HCEC 1CT (cell line): ENCODE measurements around the gene ATP6V0E1.

Experiments
- DNase-seq: peaks from one replicate; pipeline ENCODE4 v3.0.0-alpha.2; 2017

The ATP6V0E1 gene

GRCh38 chr5:172983542-172984243 is at the start of gene ATP6V0E1:
Gene ATP6V0E1 (plus strand): TSS chr5:172983771. CDS start chr5:172983861, 90 bp downstream.
- DNase-seq: peak; percentile 94

DNA sequence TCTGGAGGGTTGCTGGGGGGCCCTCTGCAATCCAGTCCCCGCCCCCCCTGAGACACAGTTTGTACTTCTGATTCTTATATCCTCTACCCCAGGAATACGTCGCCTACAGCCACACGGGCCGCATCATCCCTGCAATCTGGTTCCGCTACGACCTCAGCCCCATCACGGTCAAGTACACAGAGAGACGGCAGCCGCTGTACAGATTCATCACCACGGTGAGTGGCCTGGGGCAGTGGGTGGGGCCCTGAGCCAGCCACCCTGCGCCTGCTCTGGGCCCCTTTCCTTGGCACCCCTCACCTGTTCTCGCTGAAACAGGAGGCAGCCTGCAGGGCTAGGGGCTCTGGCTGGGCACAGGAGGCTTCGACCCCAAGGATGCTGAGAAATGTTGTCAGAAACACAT is 48.5 kb upstream of the ATP6V0E1 start:
- no peak for DNase-seq

DNA sequence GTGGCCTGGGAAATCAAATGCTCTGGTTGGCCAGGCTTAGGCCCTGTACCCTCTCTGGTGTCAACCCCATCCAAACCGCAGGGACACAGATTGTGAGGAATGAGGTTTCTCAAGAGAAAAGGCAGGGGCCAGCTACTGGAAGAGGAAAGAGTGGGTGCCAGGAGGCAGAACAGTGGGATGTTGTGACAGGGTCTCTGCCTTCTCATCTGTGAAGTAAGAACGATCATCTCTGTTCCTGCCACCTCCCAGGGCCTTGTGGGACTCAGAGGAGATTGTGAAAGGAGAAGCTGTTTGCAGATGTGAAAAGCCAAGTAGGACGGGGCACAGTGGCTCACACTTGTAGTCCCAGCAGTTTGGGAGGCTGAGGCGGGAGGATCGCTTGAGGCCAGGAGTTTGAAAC is 47.2 kb upstream of the ATP6V0E1 start:
- DNase-seq: no peak

- peak; percentile 27 for DNase-seq
Observed at GRCh38 chr5:172939071-172939470, 44.5 kb upstream of the ATP6V0E1 start.

GRCh38 chr5:172939611-172940267 is 43.8 kb upstream of the ATP6V0E1 start:
- DNase-seq: no peak

- DNase-seq: no peak
Observed at GRCh38 chr5:172940268-172941066, 43.1 kb upstream of the ATP6V0E1 start.

DNA sequence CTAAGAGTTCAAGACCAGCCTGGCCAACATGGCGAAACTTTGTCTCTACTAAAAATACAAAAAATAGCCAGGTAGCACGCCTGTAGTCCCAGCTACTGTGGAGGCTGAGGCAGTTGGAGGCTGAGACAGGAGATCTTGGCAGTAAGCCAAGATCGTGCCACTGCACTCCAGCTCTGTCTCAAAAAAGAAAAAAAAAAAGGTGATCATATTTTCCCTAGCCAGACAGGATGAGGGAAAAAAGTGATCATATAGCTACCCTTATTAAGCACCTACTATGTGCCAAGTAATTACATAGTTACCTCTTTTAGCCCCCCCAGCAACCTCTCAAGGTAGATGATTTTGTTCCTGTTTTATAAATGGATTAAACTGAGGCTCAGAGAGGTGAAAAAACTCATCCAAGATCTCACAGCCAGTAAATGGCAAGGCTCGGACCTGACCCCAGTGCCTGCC is 42.5 kb upstream of the ATP6V0E1 start:
- no peak for DNase-seq

- no peak for DNase-seq
Observed at GRCh38 chr5:172942556-172942955, 41.0 kb upstream of the ATP6V0E1 start.

DNA sequence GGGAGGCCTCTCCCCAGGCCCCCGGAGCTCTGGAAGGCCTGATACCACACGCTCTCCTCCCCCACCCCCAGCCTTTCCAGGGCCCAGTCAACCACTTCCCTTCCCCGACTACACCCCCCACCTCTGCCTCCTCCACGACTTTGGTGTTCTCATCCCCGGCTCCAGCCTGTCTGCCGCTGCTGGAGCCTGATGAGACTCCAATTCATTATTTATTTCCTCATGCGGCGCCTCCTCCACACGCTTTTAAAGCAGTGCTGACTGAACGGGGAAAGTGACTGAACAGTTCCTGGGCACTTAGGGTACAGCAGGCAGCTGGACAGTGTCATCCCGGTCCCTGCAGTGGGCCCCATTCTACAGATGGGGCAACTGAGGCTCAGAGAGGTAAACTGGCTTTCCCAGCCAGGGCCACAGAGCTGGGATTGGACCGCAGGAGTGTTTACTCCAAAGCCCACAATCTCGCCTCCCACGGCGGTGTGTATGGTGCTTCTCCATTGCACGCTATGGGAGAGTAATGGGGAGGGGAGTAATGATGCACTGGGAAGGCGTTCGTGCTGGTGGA is 40.2 kb upstream of the ATP6V0E1 start:
- DNase-seq: no peak

GRCh38 chr5:172943906-172944305 is 39.7 kb upstream of the ATP6V0E1 start:
- no peak for DNase-seq

GRCh38 chr5:172944741-172945140 is 38.8 kb upstream of the ATP6V0E1 start:
- no peak for DNase-seq

- DNase-seq: no peak
Observed at GRCh38 chr5:172945151-172945550, 38.4 kb upstream of the ATP6V0E1 start.

DNA sequence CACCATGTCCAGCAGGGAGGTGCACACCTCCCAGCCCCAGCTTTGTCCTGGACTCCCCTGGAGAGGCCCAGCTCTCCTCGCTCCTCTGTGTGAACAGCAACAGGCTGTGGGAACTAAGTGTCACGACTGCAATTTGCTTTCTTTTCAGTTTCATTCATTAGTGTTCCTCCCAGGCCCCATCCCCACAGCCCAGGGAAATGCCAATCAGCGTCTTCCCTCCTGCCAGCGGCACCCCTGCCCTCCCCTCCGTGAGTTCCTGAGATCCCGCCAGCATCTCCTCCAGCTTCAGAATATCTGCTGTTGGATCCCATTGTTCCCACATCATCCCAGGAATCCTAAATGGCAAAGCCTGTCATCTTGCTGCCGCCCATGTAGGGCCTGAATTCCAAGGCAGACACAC is 37.4 kb upstream of the ATP6V0E1 start:
- no peak for DNase-seq

- no peak for DNase-seq
Observed at GRCh38 chr5:172949426-172949825, 34.1 kb upstream of the ATP6V0E1 start.

GRCh38 chr5:172950176-172950965 is 33.2 kb upstream of the ATP6V0E1 start:
- DNase-seq: no peak

- no peak for DNase-seq
Observed at GRCh38 chr5:172951371-172952033, 32.1 kb upstream of the ATP6V0E1 start.

DNA sequence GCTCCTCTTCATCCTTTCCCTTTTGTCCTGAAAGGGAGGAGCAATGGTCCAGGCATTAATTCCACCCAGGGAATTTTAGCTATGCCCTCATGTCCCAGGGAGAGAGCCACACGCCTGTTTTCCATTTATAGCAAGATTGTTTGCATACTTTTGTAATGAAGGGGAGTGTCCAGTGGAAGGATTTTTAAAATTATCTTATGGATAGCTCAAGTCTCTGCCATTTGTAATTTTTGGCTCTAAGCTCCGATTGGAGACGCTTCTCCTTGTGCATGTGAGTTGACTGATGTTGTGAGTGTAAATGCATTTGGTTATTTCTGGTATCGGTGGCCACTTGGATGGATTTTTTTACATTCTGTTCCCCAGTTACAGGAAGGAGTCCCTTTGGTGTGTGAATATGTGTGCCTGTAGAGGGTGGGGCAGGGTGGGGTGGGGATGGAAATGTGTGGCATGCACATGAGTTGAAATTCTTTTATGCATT is 31.5 kb upstream of the ATP6V0E1 start:
- DNase-seq: peak; percentile 44

GRCh38 chr5:172953776-172954675 is 29.5 kb upstream of the ATP6V0E1 start:
- peak; percentile 77 for DNase-seq

GRCh38 chr5:172954751-172955159 is 28.8 kb upstream of the ATP6V0E1 start:
- no peak for DNase-seq

- no peak for DNase-seq
Observed at GRCh38 chr5:172956228-172956627, 27.3 kb upstream of the ATP6V0E1 start.

GRCh38 chr5:172956936-172957335 is 26.6 kb upstream of the ATP6V0E1 start:
- no peak for DNase-seq
